Fibroblast of villous mesenchyme (primary cell): Measurements from ENCODE around the gene OPA3. TPM values are rescaled to one million over a fixed set of nuclear protein-coding genes. Genes with fewer than 3 reads are reported as not detected.

ENCODE experiments used
- DNase-seq: peaks from one replicate; pipeline ENCODE4 v3.0.0-alpha.2; 2010; ENCODE audit warnings: low read depth
- H3K4me3 ChIP-seq: 2 replicates; pipeline ENCODE4 v1.5.1; 2011; ENCODE audit warnings: low read depth, mild to moderate bottlenecking, low read length
- total RNA-seq: library from RNA; depleted of rRNA; stranded (reverse); fragments of >200 nt; gene quantifications from 2 replicates; pipeline ENCODE4 v1.2.3, GENCODE V29; 2012
- TF ChIP-seq, protein P1 (sequence below): IDR thresholded peaks from 2 replicates; pipeline ENCODE4 v1.5.1; 2012; ENCODE audit warnings: low read depth, mild to moderate bottlenecking, low read length; ENCODE audit not compliant: insufficient read depth

The OPA3 gene
- total RNA-seq, 1 donor: 8.2 TPM

DNA sequence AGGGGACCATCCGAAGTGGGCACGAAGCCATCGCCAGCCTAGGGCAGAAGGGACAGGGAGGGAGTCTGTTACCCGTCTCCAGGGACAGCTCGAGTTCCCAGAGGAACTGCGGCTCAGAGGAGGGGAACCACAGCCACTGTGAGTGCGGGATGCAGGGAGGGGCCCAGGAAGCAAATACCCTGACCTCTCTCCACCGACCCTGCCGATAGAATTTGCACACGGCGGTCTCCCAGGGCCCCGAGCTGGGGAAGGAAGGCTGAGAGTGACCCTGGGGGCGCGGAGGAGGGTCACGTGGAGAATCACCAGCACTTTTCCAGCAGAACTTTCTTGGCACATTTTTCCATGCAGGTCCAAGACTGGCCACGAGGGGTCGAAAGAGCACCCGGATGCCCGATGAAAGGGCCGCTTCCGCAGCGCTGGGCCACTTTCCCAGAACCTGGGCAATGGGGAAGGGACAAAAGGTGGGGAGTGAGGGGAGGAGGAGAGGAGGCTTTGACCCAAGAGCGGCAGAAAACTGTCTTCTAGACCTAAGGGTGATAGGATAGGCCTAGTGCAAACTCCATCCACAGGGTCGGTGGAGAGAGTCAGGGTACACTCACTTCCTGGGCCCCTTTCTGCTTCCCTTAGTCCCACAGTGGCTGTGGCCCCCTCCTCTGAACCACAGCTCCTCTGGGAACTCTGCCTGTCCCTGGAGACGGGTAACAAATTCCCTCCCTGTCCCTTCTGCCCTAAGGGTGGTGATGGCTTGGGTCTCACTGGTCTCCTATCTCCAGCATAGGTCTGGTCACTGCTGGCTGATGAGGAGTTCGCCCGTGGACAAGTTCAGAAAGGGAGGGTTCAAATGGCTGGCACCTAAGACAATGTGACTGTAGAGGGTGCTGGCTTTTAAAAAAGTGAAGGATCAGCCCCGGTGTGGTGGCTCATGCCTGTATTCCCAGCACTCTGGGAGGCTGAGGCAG, 22.7 kb upstream of the OPA3 start:
- peak; percentile 74 for DNase-seq
- TF ChIP-seq, protein P1, sequence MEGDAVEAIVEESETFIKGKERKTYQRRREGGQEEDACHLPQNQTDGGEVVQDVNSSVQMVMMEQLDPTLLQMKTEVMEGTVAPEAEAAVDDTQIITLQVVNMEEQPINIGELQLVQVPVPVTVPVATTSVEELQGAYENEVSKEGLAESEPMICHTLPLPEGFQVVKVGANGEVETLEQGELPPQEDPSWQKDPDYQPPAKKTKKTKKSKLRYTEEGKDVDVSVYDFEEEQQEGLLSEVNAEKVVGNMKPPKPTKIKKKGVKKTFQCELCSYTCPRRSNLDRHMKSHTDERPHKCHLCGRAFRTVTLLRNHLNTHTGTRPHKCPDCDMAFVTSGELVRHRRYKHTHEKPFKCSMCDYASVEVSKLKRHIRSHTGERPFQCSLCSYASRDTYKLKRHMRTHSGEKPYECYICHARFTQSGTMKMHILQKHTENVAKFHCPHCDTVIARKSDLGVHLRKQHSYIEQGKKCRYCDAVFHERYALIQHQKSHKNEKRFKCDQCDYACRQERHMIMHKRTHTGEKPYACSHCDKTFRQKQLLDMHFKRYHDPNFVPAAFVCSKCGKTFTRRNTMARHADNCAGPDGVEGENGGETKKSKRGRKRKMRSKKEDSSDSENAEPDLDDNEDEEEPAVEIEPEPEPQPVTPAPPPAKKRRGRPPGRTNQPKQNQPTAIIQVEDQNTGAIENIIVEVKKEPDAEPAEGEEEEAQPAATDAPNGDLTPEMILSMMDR: peak; percentile 92
- H3K4me3 ChIP-seq: peak overlapping the region; percentile 2

DNA sequence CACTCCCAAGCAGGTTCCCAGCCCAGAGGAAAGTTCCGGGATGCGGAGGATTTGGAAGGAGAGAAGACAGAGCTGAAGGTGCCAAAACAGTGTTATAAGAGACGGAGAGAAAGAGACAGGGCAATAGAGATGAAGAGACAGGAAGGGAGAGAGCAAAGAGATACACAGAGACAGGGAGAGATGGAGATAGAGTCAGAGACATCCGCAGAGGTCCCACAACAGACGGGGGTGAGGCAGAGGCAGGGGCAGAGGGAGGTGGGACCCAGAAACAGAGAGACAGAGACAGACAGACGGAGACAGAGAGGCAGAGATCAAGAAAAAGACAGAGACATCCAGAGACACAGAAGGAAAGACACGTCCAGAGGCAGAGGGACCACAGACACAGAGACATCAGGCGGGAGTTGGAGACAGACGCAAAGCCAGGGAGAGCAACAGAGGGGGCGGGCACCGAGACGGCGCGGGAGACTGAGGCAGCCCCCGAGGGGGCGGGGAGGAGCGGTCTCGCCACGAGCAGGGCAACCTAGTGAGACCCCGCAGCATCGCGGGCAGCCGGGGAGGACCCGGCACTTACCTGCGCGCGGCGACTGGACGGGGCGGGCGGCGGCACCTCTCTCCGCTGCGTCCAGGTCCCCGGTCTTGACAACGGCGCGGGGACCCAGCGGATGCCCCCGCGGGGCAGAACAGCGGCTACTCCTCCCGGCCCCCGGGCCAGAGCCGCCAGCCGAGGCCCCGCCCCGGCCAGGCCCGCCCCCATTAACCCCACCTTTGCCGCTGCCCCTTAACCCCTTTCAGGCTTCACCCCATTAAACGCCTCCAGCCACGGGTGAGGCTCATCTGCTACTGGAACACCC, 17.1 kb upstream of the OPA3 start, which contains the start of gene GPR4:
TSS of gene GPR4 (minus strand) at position 689 of the 851 bp plus-strand sequence. CDS start 10,346 bp downstream, outside the sequence.
- peak within 1 kb of the TSS; percentile 25 for H3K4me3 ChIP-seq
- TF ChIP-seq, protein P1: no peak
- DNase-seq: no peak

DNA sequence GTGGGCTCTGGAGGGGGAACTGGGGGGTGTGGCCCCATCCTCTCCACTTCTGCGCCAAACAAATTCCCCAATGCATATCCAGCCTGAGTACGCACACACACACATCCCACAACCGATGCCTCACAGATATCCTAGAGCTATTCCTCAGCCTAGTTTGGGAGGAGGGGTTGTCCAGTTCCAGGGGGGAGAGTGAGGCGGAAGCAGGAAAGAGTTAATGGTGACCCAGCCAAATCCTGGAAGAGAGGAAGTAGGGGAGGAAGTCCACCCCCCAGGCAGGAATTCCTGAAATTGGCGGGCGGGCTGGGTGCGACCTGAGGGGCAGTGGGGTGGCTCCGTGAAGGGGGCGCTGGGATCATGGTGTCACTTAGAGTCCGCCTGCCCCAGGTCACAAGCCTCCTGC, 16.5 kb upstream of the OPA3 start:
- TF ChIP-seq, protein P1: no peak
- DNase-seq: no peak
- H3K4me3 ChIP-seq: no peak overlapping the region

DNA sequence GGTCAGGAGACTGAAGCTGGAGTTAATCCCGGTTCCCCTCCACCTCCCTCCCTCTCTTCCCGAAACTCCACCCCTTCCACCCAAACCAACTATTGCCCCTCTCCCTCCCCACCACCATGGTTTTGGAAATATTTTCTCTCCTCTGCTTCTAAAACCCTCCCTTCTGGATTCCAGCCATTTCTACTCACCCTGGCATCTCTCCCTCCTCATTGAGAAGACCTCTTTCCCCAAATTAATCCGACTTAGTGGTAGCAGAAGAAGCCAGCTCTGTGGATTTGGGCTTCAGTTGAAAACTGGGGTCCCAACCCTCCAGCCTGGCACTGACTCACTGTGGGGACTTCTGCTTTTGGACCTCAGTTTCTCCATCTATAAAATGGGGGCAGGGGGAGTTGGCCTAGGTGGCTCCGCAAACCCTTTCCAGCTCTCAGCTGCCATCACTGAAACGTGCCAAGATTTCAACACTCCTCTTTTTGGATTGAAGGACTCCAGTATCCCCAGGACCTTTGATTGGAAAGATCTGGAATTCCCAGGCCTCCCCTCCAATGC, 15.8 kb upstream of the OPA3 start:
- TF ChIP-seq, protein P1: no peak
- no peak overlapping the region for H3K4me3 ChIP-seq

DNA sequence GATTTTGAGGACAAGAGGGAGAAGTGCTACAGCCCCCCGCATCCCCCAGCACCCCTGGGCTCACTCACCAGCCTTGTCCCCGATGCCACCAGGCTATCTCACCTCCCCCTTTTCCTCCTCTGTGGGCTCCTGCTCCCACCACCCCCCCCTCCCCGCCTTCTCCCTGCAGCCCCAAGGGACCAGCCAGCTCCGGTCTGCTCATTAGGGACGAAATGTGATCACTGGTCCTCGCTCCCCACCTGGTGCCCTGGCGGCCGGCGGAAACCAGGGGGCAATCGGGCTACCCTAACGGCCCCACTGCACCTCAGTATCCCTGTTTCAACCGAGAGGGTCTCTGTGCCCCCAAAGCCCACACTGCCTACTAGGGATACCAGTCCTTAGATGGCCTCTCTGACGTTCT, 14.7 kb upstream of the OPA3 start:
- TF ChIP-seq, protein P1: no peak
- no peak for DNase-seq
- H3K4me3 ChIP-seq: no peak overlapping the region

More for the DNA sequence above, 15.8 kb upstream of the OPA3 start:
- no peak for DNase-seq

DNA sequence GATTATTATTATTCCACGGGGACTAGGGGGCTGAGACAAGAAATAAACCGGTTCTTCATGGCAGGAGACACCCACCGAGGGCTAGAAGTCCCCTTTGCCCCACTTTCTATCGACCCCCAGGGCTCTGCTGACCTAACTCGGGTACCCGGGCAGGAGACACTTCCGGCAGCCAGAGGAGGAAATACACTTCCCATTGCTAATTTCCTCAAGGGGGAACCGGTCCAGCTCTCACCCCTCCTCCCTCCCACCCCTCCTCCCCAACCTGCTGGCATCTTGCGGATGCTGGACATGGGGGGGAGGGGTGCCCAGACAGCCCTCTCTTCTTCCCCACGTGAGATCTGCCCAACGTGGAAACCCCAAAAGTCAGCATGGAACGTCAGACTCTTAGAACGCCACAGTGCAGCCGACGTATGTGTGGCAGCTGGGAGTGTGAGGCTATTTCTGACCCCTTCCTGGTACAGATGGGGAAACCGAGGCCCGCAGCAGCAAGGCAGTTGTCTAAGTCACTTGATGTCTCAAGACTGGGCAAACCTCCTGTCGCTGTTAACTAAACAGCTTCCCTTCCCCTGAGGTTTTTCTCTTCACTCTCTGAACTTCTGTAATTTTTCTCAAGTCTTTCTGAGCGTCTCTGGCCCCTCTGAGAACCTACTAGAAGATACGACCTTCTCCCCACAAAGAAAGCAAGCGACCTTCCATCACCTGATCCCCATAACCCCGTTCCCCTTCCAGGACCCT, 13.8 kb upstream of the OPA3 start:
- DNase-seq: no peak
- TF ChIP-seq, protein P1: no peak
- H3K4me3 ChIP-seq: no peak overlapping the region
